HG02981 (cell line): Measurements from ENCODE around the gene GPR152.

Experiments used
- ATAC-seq: cut with Tn5 transposase; IDR thresholded peaks from one replicate; pipeline ENCODE4 v1.9.1; 2021; ENCODE audit warnings: mild to moderate bottlenecking, moderate library complexity; ENCODE audit not compliant: unreplicated experiment

Gene GPR152

DNA sequence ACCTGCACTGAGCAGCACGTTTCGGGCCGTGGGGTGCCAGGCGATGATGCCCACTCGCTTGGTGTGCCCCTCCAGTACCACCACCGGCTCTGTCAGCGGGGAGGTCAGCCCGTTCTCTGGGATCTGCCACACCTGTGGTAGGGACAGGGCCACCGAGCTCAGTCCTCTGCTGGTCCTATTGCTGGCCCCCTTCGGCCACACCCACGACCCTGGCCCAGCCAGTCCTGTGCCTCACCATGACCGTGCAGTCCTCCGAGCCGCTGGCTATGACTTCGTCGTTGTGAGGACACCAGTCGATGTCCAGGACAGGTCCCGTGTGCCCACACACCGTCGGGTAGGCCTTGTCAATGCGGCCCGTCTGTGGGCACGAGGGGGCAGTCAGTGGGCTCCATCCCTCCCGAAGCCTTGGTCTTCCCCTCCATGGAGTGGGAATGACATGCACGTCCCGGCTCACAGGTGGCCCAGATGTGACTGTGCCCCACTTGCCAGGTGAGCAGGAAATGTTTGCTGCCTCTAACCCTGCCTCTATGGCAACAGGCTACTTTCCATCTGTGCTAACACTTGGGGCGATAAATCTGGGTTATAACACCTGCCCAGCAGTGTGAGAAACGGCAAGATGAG is 10.7 kb downstream of the GPR152 start:
- no peak for ATAC-seq

DNA sequence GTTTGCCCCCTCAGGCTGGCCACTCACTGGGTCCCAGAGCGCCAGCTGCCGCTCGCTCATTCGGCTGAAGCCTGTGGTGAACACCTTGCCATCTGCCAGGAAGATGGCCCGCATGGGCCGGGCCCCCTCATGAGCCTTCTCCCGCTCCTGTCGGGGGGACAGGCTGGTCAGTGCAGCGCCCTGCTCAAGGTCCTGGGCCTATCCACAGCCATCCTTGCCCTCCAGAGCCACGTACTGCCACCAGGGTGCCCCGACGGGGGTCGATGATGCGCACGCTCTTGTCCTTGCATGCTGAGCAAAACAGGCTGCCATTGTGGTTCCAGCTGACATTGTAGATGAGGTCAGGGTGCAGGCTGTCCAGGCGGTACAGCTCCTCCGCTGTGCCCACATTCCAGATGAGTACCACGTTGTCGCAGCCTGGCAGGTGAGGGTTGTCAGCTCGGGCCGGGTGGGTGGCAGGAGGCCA is 11.4 kb downstream of the GPR152 start:
- ATAC-seq = no peak

DNA sequence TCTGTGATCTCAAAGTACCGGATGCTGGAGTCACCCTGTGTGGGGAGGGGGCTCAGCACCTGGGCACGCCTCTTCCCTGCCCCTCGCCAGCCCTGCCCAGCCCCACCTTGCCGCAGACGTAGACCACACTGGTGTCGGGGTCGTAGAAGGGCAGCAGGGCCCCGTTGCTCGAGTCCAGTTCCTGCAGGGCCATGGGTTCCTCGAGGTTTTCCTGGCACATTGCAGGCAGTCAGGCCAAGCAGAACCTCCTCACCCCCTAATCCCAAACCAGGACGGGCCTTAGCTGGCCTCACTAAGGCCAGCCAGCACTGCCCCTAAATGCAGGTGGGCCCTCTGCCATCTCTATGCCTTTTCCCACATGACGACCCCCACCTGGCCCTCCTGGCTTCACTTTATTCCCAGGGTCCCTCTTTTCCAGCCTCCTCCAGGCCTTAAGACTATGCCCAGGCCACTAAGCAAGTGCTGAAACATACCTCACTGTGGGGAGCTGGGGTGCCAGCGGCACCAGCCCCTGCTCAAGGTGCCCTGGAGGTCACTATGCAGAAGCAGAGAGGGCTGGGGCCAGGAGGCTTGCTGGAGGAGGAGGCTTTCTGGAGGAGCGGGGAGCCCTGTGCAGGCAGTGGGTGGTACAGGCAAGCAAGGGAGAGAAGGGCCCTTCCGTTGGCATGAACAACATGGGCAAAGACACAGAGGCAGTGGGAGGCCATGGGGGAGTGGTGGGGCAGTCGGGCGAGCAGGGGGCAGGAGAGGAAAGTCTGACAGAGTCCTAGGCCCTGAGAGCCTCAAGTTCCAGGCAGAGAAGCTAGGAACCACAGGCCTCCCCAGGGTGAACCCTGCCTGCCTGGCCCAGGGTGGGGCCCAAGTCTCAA is 12.1 kb downstream of the GPR152 start:
- ATAC-seq = no peak

DNA sequence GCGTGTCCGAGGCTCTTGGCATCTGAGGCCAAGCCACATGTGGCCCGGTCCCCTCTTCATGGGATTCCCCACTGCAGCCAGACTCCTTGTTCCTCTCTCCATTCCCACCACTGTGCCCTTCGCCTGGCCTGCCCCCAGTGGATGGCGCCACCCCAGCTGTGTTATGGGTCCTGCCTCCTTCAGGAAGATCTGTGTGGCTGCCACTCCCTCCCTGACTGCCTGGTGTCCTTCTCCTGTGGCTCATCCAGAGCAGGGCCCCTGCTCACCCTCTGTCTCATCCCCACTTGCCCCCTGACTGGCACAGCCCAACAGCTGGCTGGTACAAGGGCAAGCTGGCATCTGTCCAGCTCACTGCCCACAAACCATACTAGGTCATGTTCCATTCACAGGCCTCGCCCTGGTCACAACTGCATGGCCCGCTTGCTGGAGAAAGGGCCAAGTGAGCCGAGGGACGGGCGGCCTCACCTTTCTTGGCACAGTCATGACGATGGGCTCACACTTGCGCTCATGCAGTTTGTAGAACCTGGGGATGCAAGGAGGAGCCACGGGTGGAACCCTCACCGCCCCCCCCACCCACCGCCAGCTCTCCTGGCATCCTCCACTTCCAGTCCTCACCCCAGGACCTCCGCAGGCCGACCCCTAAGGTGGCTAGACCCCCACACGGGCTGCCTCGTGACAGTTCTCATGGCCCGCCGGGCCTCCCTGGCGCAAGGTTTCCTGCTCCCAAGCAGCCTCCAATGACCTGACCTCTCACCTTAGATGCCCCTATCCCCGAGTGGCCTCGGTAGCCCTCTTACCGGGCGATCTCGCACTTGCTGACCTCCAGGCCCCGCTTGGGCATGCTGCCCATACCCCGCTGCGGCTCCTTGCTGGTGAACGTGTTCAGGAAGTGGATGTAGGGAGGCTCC is 13.0 kb downstream of the GPR152 start:
- no peak for ATAC-seq

DNA sequence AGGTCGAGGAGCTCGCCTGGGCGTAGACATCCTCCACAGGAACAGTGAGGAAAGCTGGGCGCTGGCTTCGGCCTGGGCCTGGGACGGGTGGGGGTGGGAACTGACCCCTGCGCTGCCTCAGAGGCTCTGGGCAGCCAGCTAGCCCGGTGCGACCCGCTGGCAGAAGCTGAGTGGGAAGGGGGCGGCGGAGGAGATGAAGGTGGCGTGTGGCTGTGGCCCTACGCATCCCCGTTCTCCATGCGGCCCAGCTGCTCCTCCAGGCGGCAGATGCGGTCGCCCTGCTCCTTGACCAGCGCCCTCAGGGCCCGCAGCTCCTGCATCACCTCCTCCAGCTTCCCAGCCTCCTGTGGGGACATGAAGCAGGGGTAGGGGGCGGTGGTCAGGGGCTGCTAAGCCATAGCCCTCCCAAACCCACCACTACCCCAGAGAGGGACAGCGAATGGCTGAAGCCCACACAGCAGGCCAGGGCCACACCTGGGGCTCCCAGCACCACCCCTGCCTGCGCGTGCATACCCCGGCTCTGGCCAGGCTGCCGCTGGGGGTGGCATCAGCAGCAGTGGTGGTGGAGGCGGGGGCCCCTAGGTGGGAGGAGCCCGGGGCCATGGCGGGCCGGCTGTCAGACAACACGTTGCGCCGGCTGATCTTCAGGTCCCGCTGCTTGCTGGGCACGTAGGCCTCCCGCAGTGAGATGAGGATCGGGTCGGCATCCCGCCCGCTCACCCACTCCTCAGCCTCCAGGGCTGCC is 14.2 kb downstream of the GPR152 start:
- ATAC-seq = no peak

DNA sequence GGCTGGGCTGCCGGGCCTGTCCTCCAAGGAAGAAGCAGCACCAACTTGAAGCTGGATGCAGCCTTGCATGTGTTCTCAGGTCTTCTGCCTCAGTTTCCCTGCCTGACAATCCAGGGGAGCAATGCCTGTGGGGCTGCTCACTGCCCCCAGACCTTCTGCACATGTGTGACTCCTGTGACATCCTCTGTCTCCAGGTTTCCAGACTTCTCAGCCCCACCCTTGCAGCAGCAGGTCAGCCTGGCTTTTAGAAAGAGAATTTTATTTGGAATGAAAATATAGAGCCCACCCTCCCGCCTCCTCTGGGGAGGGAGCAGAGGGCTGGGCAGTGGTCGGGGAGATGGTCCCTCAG is 14.7 kb downstream of the GPR152 start:
- no peak for ATAC-seq

DNA sequence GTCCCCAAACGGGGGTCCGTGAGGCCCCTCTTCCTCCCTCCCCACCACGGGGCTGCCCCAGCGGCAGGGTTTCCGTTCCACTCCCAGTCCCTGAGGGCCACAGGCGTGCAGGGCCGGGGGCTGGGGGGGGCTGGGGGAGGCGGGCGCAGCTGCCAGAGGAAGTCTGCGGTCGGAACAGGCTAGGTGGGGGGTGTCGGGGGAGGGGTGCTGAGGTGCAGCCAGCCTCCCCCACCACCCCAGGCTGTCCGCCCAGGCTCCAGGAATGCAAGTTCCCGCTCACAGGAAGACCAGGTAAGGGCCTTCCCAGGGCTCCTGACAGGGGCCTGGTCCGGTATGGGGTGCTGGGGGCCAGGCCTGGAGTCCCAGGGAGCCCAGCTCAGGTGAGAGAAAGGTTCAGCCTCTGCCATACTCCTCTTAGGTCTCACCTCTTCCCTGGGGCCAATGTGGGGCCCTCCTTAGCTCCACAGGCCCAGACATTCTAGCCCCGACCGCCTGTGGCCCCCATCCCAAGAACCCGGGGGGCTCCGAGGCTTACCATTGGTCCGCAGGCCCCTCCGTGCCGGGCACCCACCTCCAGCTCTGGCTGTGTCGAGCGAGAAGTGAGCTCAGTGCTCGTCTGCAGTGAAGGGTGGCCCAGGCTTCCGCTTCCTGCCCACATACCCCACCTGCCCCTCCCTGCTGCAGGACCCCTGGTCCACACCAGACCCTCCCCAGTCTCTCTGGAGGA is 15.3 kb downstream of the GPR152 start, which contains the start of gene PTPRCAP:
PTPRCAP (minus strand) TSS at position 601 of the 727 bp plus-strand sequence; CDS start at position 538, 63 bp downstream.
- no peak for ATAC-seq

DNA sequence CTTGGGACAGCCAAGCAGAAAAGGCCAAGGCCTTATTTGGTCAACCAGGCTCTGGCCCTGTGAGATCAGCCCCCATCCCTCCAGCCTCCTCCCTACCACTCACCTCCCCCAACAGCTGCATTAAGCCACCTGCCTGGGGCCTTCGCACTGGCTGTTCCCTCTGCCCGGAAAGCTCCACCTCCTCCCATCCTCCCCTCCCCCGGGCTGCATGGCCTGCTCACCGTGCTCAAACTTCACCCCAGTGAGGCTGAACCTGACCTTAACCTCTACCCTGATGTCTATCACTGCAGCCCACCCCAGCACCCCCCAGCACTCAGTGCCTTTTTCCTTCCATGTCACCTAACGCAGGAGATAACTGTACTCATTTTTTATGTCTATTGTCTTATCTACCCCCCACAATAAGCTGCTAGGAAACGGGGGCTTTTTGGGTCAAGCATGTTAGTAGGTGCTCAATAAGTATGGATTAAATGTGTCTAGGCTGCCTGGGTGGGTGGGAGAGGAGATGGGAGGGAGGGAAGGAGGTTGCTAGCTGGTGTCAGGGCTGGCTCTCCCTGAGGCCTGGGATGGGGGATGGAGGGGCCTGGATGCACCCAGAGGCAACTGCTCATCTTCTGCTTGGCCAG is 16.0 kb downstream of the GPR152 start:
- peak; percentile 57 for ATAC-seq

DNA sequence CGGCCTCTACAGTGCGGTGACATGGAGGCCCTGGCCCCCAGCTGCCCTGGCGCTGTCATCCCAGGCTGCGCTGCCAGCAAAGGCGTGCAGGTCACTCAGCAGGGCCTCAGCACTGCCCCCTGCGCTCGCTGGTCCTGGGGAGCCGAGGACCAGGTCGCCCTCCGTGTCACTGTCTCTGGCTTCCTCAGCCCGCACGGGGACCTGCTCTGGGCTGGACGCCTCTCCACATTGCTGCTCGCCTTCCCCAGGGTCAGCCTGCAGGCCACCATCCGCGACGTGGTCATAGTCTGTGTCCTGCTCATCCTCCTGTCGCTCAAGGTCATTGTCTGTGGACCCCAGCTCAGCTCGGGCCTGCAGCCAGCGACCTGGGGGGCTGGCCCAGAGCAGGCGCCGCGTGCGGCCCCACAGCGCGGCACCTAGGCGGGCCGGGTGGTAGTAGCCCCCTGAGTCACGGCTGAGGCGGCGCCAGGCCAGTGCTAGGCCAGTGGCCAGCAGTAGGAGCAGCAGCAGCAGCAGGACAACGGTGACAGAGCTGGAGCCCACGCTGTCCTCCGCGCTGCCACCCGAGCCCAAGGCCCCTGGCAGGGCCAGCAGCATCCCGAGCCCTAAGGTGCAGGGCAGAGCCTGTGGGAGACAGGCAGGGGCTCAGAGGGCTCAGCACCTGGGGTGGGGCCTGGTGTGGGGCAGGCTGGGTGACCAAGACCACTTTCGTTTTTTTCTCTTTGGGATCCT is 16.6 kb downstream of the GPR152 start:
- ATAC-seq = no peak

DNA sequence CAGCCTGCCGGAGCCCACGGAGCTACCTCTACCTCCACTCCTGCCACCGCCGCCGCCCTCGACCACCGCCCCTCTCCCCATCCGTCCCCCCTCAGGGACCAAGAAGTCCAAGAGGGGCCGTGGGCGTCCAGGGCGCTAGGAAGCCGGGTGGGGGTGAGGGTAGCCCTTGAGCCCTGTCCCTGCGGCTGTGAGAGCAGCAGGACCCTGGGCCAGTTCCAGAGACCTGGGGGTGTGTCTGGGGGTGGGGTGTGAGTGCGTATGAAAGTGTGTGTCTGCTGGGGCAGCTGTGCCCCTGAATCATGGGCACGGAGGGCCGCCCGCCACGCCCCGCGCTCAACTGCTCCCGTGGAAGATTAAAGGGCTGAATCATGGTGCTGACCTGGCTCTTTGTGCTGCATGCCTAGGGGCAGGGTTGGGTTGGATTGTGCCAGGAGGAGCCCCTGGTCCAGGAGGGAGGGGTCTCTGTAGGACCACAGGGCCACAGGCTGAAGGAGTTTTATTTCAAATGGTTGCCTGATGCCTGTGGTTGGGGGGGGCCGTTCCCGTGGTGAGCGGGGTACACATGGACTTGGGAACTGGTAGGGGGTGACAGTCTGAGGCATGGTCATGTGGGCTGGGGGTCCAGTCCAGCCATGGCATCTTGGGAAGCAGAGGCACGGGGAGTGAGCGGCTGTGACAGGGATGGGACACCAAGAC is 17.4 kb downstream of the GPR152 start:
- no peak for ATAC-seq

DNA sequence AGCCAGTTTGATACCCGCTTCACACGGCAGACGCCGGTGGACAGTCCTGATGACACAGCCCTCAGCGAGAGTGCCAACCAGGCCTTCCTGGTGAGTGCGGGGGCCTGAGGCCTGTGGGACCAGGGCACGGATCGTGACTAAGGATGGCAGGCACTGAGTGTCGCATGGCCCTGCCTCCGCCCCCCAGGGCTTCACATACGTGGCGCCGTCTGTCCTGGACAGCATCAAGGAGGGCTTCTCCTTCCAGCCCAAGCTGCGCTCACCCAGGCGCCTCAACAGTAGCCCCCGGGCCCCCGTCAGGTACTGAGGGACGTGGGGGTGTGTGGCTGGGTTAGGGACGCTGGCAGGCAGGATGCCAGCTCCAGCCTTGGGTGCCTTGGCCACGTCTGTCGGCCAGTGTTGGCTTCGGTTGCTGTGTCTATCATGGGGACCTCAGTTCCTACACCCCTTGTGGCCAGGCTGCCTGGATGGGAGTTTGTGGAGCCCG is 18.1 kb downstream of the GPR152 start:
- no peak for ATAC-seq

DNA sequence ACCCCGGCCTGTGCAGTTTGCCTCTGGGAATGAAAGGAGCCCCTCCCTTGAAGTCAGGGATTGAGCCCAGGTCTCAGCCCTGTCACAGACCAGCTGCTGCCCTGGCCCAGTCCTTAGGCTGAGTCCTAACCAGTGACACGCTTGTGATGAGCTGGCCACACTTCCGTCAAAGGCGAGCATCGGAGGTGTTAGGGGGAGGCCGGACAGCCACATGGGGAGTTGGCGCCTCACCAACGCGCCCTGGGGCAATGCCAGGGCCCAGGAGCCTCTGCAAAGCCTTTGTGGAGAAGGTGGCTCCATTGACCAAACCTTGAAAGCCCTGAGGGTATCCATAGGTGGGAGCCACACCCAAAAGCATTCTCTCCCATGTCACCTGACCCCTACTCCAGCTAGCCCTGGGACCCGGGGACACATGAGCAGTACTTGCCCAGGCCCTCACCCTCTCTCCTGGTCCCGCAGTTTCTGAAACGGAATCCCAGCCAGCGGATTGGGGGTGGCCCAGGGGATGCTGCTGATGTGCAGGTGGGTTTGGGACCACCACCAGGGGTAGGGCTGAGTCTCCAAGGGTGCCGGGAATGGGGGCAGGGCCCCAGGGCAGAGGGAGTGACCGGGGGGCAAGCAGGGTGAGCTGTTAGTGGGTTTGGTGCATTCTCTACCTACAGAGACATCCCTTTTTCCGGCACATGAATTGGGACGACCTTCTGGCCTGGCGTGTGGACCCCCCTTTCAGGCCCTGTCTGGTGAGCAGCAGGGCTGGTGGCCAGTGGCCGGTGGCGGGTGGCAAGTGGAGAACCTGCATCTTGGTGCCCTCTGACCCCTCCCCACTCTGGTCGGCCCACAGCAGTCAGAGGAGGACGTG is 18.8 kb downstream of the GPR152 start:
- no peak for ATAC-seq

DNA sequence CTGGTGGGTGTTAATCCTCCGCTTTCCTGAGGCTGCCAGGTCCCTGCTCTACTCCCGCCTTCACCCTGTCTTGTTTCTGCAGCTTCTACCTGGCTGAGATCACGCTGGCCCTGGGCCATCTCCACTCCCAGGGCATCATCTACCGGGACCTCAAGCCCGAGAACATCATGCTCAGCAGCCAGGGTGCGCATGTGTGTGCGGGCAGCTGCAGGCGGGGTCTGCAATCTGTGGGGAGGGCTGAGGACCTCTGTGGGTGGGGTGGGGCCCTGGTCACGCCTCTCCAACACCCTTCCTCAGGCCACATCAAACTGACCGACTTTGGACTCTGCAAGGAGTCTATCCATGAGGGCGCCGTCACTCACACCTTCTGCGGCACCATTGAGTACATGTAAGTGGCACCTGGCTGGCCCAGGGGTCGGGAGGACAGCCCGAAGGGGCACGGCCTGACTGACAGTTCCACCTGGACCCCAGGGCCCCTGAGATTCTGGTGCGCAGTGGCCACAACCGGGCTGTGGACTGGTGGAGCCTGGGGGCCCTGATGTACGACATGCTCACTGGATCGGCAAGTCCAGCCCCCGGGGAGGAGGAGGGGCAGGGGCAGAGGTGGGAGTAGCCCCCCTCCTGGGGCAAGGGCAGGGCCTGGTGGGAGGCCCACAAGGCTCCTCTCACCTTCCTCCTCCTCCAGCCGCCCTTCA is 19.7 kb downstream of the GPR152 start:
- no peak for ATAC-seq

DNA sequence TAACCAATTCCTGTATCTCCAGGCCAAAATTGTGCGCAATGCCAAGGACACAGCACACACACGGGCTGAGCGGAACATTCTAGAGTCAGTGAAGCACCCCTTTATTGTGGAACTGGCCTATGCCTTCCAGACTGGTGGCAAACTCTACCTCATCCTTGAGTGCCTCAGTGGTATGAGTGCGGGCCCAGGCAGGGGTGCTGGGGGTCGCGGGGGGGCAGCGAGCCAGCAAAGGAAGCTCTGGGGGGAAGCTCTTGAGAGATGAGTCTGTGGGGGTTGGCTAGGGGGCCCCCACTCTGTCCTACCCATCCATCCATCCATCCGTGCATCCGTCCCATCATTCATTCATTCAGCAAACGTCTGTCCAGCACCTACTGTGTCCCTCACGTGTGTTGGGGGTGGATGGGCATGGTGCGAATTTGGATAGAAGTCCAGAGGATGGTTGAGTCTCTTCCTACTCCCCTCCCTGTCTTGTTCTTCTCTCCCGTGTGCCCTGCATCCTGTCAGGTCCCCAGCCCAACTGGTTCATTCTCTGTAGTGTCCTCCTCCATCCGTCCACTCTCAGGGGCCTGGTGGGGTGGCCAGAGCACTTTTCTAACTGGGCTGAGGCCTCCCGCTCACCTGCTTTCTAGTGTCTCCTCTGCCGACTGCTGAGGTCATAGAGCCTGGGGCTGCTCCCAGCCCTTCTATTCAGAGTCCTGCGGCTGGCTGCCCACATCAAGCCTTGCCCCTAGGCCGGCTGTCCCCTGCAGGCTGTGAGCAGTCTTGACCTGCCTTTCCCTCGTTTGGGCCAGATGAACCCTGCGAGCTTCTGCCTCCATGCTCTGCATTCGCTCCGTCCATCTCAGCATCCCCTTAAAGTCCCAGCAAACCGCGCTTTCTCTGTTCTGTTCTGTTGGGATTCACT is 20.9 kb downstream of the GPR152 start:
- ATAC-seq = no peak

DNA sequence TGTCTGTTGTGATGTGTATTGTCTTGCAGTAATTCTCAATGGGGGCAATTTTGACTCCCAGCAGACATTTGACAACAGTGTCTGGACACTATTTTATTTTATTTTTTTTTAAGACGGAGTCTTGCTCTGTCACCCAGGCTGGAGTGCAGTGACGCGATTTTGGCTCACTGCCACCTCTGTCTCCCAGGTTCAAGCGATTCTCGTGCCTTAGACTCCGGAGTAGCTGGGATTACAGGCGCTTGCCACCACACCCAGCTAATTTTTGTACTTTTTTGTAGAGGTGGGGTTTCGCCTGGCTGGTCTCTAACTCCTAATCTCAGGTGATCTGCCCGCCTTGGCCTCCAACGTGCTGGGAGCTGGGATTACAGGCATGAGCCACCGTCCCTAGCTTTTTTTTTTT is 22.8 kb downstream of the GPR152 start:
- ATAC-seq = no peak
